ENCODE measurements around the gene NIPAL3. TPM values are rescaled to one million over a fixed set of nuclear protein-coding genes. Genes with fewer than 3 reads are reported as not detected.
A peak's percentile ranks its signal among the peaks of the same experiment; 100 is the strongest.

The NIPAL3 gene
- total and polyA plus RNA-seq, 2 experiments from 2014 or later = 55.9 to 78.4 TPM

GRCh38 chr1:24410750-24411149, 4.9 kb upstream of the NIPAL3 start:
- Histone ChIP-seq H3K9me2 (ENCODE audit: insufficient read depth) (no peaks in the 10 kb centered on the region), H3K27me3 (replicated peaks; ENCODE audit: insufficient read depth) (no peaks in the 10 kb centered on the region), H3K4me2 (ENCODE audit: unreplicated experiment) (no peak overlapping the region), H2AFZ (no peak overlapping the region), H3K4me3 (no peak overlapping the region), H3K79me2 (ENCODE audit: insufficient read depth) (peaks cover 2% of the 10 kb centered on the region), H3K9ac (no peak overlapping the region), H3F3A (ENCODE audit: insufficient read depth) (peaks cover 31% of the 10 kb centered on the region), H3K36me3 (ENCODE audit: low read depth) (no peaks in the 10 kb centered on the region), H3K9me3 (ENCODE audit: low read depth) (no peaks in the 10 kb centered on the region), H3K4me1 (ENCODE audit: insufficient read depth) (peaks cover 39% of the 10 kb centered on the region), H4K20me1 (ENCODE audit: insufficient read depth) (no peaks in the 10 kb centered on the region), H3K27ac (no peak overlapping the region)
- in situ Hi-C loops (cut with MboI) = no loop called here
- WGBS, 2 experiments (ENCODE audit: low coverage in 1 of 2, low lambda C conversion rate in 2 of 2, missing lambda C conversion rate in 2 of 2) = 85 to 86% methylated on average over 7 of the region's 7 CpGs
- DNase-seq = no peak
- no peak for TF ChIP-seq EZH2 (IDR thresholded peaks at IDR 0.05; ENCODE audit: insufficient read depth, poor library complexity, severe bottlenecking)
- TF ChIP-seq EZH2phosphoT487 (IDR thresholded peaks at IDR 0.05; ENCODE audit: insufficient read depth, low read depth) = no peak

- no peaks in the 10 kb centered on the region for H3K9me2 ChIP-seq (ENCODE audit: insufficient read depth)
- H3K9me3 ChIP-seq (ENCODE audit: low read depth) = no peaks in the 10 kb centered on the region
- peak; percentile 75 for DNase-seq
- no peaks in the 10 kb centered on the region for H4K20me1 ChIP-seq (ENCODE audit: insufficient read depth)
- H3K27ac ChIP-seq = peak overlapping the region; percentile 76
- no peaks in the 10 kb centered on the region for H3K36me3 ChIP-seq (ENCODE audit: low read depth)
- peaks cover 6% of the 10 kb centered on the region for H3K79me2 ChIP-seq (ENCODE audit: insufficient read depth)
- in situ Hi-C loops (cut with MboI) = no loop called here
- H3K4me1 ChIP-seq (ENCODE audit: insufficient read depth) = peaks cover 44% of the 10 kb centered on the region
- TF ChIP-seq EZH2phosphoT487 (IDR thresholded peaks at IDR 0.05; ENCODE audit: insufficient read depth, low read depth) (no peak), EZH2 (IDR thresholded peaks at IDR 0.05; ENCODE audit: insufficient read depth, poor library complexity, severe bottlenecking) (no peak)
- peak overlapping the region; percentile 5; the same call in 1 of the 2 replicates for H2AFZ ChIP-seq
- peak overlapping the region; percentile 41 for H3K9ac ChIP-seq
- H3F3A ChIP-seq (ENCODE audit: insufficient read depth) = peaks cover 41% of the 10 kb centered on the region
- peak overlapping the region; percentile 83 for H3K4me2 ChIP-seq (ENCODE audit: unreplicated experiment)
- peak overlapping the region; percentile 83; the same call in 1 of the 2 replicates for H3K4me3 ChIP-seq
- no peaks in the 10 kb centered on the region for H3K27me3 ChIP-seq (replicated peaks; ENCODE audit: insufficient read depth)
- 38 to 44% methylated on average over 6 of the region's 6 CpGs for WGBS, 2 experiments (ENCODE audit: low coverage in 1 of 2, low lambda C conversion rate in 2 of 2, missing lambda C conversion rate in 2 of 2)
Observed at GRCh38 chr1:24411963-24412362, 3.6 kb upstream of the NIPAL3 start.

GRCh38 chr1:24412408-24412807, 3.2 kb upstream of the NIPAL3 start:
- peaks cover 45% of the 10 kb centered on the region for H3F3A ChIP-seq (ENCODE audit: insufficient read depth)
- WGBS, 2 experiments (ENCODE audit: low coverage in 1 of 2, low lambda C conversion rate in 2 of 2, missing lambda C conversion rate in 2 of 2) = 95 to 97% methylated on average over 1 of the region's 1 CpG
- H2AFZ ChIP-seq = 0 out of 2 replicates have a peak overlapping the region, but pooled peaks have one; percentile 85
- TF ChIP-seq EZH2 (IDR thresholded peaks at IDR 0.05; ENCODE audit: insufficient read depth, poor library complexity, severe bottlenecking) = no peak
- no peak for TF ChIP-seq EZH2phosphoT487 (IDR thresholded peaks at IDR 0.05; ENCODE audit: insufficient read depth, low read depth)
- H3K27ac ChIP-seq = peak overlapping the region; percentile 76
- H3K79me2 ChIP-seq (ENCODE audit: insufficient read depth) = peaks cover 6% of the 10 kb centered on the region
- H3K36me3 ChIP-seq (ENCODE audit: low read depth) = no peaks in the 10 kb centered on the region
- no peaks in the 10 kb centered on the region for H3K9me2 ChIP-seq (ENCODE audit: insufficient read depth)
- in situ Hi-C loops (cut with MboI) = no loop called here
- peaks cover 47% of the 10 kb centered on the region for H3K4me1 ChIP-seq (ENCODE audit: insufficient read depth)
- H3K4me3 ChIP-seq = peak overlapping the region; percentile 83
- no peaks in the 10 kb centered on the region for H3K27me3 ChIP-seq (replicated peaks; ENCODE audit: insufficient read depth)
- peak overlapping the region; percentile 83 for H3K4me2 ChIP-seq (ENCODE audit: unreplicated experiment)
- H3K9ac ChIP-seq = peak overlapping the region; percentile 41
- no peaks in the 10 kb centered on the region for H4K20me1 ChIP-seq (ENCODE audit: insufficient read depth)
- peak; percentile 11 for DNase-seq
- H3K9me3 ChIP-seq (ENCODE audit: low read depth) = no peaks in the 10 kb centered on the region

GRCh38 chr1:24413350-24414163, 2.0 kb upstream of the NIPAL3 start, which contains the start of gene STPG1:
TSS of gene STPG1 (minus strand) at chr1:24413782. CDS start at chr1:24401388, 12,394 bp downstream.
- no peaks in the 10 kb centered on the region for H3K36me3 ChIP-seq (ENCODE audit: low read depth)
- in situ Hi-C loops (cut with MboI) = no loop called here

More at GRCh38 chr1:24413350-24414163, 2.0 kb upstream of the NIPAL3 start, which contains the start of gene STPG1:
- Histone ChIP-seq H3K79me2 (ENCODE audit: insufficient read depth) (peaks cover 13% of the 10 kb centered on the region), H2AFZ (peak within 1 kb of the TSS; percentile 85), H3K9me3 (ENCODE audit: low read depth) (no peaks in the 10 kb centered on the region), H3K4me1 (ENCODE audit: insufficient read depth) (peaks cover 58% of the 10 kb centered on the region), H3K4me2 (ENCODE audit: unreplicated experiment) (peak within 1 kb of the TSS; percentile 83), H3K27me3 (replicated peaks; ENCODE audit: insufficient read depth) (no peaks in the 10 kb centered on the region), H3K27ac (peak within 1 kb of the TSS; percentile 76), H4K20me1 (ENCODE audit: insufficient read depth) (no peaks in the 10 kb centered on the region), H3K9ac (peak within 1 kb of the TSS; percentile 82), H3K4me3 (peak within 1 kb of the TSS; percentile 83), H3K9me2 (ENCODE audit: insufficient read depth) (no peaks in the 10 kb centered on the region), H3F3A (ENCODE audit: insufficient read depth) (peaks cover 57% of the 10 kb centered on the region)
- 9 to 11% methylated on average over 36 to 47 of the region's 48 CpGs for WGBS, 2 experiments (ENCODE audit: low coverage in 1 of 2, low lambda C conversion rate in 2 of 2, missing lambda C conversion rate in 2 of 2)
- peak; percentile 89 for DNase-seq
- TF ChIP-seq EZH2 (IDR thresholded peaks at IDR 0.05; ENCODE audit: insufficient read depth, poor library complexity, severe bottlenecking) (no peak), EZH2phosphoT487 (IDR thresholded peaks at IDR 0.05; ENCODE audit: insufficient read depth, low read depth) (no peak)

Measured in GM23248 (cell line).